HG03095 (cell line): ENCODE measurements around the gene SMIM10L2A.
"Not testable (repeated sequence)": the region's sequence is repeated elsewhere in the genome, so short reads cannot be mapped to it uniquely, and the experiment has no call there.

Source experiments
- ATAC-seq: cut with Tn5 transposase; IDR thresholded peaks from one replicate; pipeline ENCODE4 v1.9.1; 2021; ENCODE audit warnings: moderate library complexity; ENCODE audit not compliant: unreplicated experiment

SMIM10L2A gene

DNA sequence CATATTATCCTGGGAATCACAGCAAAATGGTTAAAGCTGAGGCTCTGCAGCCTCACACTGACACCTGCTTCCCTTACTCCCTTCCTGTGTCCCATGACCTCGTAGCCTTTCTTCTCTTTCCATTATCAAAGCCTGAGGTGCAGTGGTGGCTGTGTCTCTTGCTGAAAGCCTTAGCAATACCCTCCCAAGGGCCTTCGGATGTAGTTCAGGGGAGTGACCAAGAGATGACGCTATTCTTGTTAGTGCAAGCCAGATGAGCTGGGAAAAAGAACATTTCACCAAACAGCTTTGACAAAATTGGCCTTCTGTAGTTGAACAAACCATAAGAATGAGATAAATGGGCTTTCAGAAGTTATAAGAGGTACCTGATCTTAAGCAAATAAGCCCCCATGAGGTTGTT is 31.6 kb downstream of the SMIM10L2A start:
- no peak for ATAC-seq

DNA sequence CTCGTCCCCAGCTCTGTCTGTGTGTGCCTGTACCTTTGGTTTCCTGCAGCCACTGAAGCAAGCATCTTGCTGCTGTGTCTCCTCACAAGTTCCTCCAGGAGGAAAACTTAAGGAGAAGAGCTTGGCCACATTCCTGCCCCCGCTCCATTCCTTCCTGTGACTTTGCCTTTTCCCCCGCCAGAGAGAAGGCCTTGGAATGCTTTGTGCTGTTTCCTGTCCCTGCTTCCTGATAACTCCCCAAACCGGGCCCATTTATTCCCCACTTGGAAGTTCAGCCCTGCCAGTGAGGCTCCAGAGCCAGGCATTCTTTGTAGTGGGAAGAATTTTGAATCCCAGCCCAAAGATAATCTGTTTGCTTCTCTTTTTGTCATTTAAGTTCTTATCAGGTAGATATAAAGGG is 33.1 kb downstream of the SMIM10L2A start:
- no peak for ATAC-seq

DNA sequence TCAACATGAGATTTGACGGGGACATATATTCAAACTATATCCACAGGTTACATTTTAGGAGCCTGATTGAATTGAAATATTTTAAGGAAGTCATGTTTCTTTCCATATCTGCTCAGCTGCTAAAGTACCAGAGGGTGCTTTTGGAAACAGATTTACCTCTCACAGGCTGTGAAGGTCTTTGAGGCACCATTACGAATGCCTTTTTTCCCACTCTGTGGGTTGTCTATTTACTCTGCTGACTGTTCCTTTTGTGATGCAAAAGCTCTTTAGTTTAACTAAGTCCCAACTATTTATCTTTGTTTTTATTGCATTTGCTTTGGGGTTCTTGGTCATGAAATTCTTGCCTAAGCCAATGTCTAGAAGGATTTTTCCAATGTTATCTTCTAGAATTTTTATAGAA is 40.0 kb downstream of the SMIM10L2A start:
- not testable (repeated sequence) for ATAC-seq

DNA sequence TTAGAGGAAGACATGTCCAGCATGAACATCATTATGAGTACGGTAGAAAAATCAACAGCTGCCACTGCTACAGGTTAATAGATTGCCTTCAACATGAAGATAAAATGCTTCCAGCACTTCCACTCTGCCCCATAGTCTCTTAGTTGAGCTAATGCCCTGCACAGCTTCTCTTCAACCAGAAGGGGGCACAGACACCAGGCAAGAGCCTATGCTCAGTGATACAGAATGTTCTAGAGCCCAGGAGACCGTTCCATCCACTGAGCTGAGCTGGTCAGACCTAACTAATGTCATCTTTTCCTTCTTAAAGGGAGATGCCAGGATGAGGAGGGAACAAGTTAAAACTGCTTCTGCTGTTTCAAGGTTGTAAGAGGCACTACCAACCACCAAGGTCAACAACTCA is 42.2 kb downstream of the SMIM10L2A start:
- no peak for ATAC-seq

DNA sequence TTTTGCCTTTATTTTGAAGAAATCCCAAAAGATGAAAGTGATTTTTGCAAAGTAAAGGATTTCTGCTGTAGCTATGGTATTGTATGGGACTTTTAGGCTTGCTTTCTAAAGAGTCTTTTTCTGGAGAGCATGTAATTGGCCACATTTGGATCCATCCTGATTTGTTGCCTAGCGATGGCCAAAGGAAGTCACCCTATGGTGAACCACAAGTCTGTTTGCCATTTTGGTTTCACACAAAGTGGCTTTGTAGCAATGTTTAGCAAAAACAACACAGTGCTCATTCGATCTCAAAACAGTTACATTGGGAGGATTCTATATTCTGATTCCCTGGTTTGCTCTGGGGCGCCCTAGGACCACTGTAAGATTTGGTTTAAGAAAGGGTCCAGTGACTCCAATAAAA is 54.6 kb downstream of the SMIM10L2A start:
- no peak for ATAC-seq

DNA sequence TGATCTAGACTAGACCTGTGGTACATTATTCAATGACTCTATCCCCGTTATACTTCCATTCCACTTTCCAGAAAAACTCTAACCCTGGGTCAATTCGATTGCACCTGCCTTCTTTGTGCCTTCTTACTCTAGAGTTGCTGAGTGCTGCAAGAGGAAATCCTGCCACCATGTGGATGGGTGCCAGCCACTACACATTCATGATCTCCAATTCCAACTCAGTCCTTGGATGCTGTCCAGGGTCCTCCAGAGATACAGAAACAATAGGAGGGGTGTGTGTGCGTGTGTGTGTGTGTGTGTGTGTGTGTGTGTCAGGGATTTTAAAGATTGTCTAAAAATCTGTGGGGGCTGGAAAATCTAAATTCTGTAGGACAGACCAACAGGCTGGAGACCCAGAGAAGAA is 55.8 kb downstream of the SMIM10L2A start:
- no peak for ATAC-seq
